H54 (cell line): ENCODE measurements around the gene BICD1.
A peak's percentile ranks its signal among the peaks of the same experiment; 100 is the strongest.
"Not testable (repeated sequence)": the region's sequence is repeated elsewhere in the genome, so short reads cannot be mapped to it uniquely, and the experiment has no call there.

ENCODE experiments used
- DNase-seq: peaks from one replicate; pipeline ENCODE4 v3.0.0; 2011; ENCODE audit warnings: low spot score, mixed read lengths; ENCODE audit not compliant: insufficient read length
- FAIRE-seq: peaks from 3 replicates; lab custom pipeline; 2011; peaks lifted over from hg19 to GRCh38; lab: Jason Lieb, UNC
- POLR2A ChIP-seq: IDR thresholded peaks from 2 replicates; pipeline ENCODE4 v1.6.1; 2011; ENCODE audit warnings: low read depth, mild to moderate bottlenecking, low read length

The BICD1 gene

GRCh38 chr12:32265951-32266350, 159.3 kb downstream of the BICD1 start:
- TF ChIP-seq POLR2A: no peak
- DNase-seq: no peak
- FAIRE-seq: no peak

DNA sequence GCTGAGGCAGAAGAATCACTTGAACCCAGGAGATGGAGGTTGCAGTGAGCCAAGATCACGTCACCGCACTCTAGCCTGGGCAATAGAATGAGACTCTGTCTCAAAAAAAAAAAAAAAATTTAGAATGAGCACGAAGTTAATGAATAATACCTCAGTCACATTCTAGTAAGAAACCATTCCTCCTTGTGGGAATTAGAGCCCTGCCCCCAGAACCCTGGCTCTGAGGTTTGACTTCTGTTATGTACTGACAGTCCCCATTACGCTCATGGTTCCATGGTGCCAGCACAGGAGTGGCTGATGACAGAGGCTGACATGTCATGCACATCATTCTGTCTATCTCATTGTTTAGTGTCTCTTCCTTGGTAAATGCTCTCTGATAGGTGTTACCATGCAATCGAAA, 160.1 kb downstream of the BICD1 start:
- FAIRE-seq (no peak), DNase-seq (no peak)
- TF ChIP-seq POLR2A: no peak

DNA sequence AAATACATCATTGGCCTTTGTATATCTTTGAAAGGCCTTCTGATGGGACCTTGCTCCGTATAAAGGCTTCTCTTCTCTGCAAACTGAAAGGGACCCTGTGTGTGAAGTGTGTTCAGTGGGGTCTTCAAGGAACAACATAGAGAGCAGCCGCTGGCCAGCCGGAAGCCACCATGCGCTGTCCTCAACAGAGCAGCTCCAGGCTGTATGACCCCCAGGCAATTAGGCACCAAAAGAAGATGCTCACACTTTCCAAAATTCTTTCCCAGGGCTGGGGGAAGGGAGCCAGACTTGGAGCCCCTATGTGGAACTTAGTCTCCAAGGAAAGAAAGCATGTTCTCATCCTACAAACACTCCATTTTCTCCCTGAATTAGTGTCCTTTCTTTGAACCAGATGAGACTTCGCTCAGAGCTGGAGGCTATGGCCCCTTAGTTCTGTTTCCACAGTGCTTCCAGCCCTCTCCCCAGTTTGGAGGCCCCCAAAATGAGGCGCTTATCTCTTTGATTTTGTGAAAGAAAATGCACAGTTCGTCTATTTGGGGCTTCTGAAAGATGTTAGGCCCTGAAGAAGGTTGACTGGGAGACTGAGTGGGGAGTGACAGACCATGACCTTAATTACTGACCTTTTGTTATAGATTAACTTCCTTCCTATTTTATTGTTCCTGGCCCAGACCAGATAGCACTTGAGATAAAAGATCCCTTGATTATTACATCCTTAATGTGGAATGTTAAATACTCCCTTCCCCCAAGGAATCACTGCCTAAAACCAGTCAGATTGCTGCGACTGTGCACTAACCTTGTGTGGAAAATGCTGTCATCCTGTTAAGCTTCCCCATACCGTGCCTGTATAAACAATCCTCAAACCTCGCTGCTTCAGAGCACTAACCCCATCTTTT, 164.4 kb downstream of the BICD1 start:
- DNase-seq: no peak
- no peak for FAIRE-seq

DNA sequence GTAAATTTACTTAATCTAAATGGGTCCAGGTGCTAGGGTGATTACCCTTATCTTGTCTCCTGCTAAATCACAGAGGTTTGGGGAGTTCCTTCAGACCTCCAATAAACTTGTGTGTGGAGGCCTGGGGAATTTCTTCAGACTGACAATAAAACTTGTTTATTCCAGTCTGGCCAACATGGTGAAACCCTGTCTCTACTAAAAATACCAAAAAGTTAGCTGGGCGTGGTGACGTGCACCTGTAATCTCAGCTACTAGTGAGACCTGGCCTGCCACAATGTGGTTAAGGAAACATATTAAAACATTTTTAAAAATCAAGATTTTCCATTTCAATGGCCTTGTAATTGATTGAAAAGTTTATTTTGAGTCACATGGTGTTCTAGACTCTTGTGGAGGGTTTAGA, 165.8 kb downstream of the BICD1 start:
- TF ChIP-seq POLR2A: no peak
- FAIRE-seq: no peak
- no peak for DNase-seq

More for the DNA sequence above, 164.4 kb downstream of the BICD1 start:
- TF ChIP-seq POLR2A: no peak

- FAIRE-seq: peak; percentile 53
- no peak for TF ChIP-seq POLR2A
- no peak for DNase-seq
Observed at GRCh38 chr12:32273063-32273522, 166.4 kb downstream of the BICD1 start.

- no peak for FAIRE-seq
- no peak for TF ChIP-seq POLR2A
- DNase-seq: no peak
Observed at GRCh38 chr12:32273712-32274111, 167.1 kb downstream of the BICD1 start.

DNA sequence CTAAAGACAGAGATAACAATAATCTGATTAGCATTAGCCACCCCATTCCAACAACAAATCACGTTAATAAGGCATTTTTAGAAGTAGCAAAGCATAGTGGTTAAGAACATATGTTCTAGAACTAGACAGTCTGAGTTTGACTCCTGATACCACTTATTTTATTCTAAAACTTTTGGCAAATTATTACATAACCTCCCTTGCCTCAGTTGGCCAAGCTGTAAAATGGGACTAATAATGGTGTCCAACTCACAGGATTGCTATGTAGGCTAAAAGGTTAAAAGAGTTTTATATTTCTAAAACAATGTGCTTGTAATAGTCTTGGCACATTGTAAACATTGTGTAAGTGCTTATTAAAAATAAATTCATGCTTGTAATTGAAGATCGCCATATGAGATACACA, 168.0 kb downstream of the BICD1 start:
- DNase-seq: no peak
- TF ChIP-seq POLR2A: no peak
- FAIRE-seq: no peak

DNA sequence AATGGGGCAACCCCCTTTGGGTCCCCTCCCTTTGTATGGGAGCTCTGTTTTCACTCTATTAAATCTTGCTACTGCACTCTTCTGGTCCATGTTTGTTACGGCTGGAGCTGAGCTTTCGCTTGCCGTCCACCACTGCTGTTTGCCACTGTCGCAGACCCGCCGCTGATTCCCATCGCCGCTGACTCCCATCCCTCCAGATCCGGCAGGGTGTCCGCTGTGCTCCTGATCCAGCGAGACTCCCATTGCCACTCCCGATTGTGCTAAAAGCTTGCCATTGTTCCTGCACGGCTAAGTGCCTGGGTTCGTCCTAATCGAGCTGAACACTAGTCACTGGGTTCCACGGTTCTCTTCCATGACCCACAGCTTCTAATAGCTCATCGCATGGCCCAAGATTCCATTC, 168.9 kb downstream of the BICD1 start:
- not testable (repeated sequence) for DNase-seq, FAIRE-seq

DNA sequence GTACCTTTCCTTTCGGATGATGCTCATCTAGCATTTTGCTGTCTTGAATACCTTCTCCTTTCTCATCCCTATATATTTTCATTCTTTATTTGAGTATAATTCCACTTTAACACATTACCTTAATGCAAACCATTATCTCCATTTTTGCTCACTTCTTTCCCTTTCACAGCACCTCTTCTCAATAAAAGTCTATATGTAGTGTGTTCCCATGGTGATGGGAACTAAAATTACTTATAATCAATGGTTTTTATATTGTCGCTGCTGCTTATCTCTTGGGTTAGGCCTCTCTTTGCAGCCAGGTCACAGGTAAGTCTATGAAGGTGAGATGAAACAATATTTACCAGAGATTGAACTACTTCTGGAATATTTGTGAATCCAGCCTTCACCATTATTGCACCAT, 171.1 kb downstream of the BICD1 start:
- FAIRE-seq: no peak
- no peak for TF ChIP-seq POLR2A
- no peak for DNase-seq

DNA sequence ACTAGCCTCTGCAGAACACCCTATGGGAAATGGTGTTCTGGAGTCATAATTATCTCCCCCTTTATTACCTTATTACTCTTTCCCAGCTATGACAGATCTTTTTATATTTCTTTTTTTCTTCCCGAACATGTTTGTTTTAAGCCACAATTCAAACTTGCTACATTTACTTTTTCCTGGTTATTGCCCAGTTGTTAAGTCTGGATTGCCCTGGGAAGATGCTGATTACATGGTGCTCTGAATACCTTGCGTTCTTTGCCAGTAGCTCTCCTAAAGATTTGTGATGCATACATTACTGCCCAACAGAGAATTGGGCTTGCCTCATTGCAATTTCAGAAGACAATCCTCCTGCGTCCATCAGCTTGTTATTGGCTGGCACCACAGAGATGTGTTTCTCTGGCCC, 174.5 kb downstream of the BICD1 start:
- no peak for TF ChIP-seq POLR2A
- DNase-seq (no peak), FAIRE-seq (no peak)

DNA sequence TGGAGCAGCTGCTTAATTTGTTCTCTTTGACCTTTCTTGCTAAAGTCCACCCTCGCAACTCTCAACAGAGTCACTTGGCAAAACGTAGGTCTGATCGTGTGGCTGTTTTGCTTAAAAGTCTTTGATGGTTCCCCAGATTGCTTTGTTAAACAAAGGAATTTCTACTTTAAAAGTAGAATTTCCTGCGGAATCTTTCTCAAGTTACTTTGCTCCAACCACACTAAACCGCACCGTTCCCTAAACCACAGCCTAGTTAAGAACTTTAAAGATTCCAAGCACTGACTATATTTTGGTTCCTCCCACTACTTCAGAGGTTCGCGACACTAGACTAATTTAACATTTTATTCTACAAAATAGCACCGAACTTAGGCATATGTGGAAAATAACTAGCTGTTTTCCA, 177.9 kb downstream of the BICD1 start:
- TF ChIP-seq POLR2A: no peak
- DNase-seq (no peak), FAIRE-seq (no peak)

GRCh38 chr12:32285021-32285420, 178.4 kb downstream of the BICD1 start:
- no peak for TF ChIP-seq POLR2A
- DNase-seq (no peak), FAIRE-seq (no peak)

GRCh38 chr12:32285489-32285888, 178.8 kb downstream of the BICD1 start:
- no peak for FAIRE-seq

GRCh38 chr12:32290411-32290810, 183.8 kb downstream of the BICD1 start:
- DNase-seq (no peak), FAIRE-seq (peak; percentile 23)
- TF ChIP-seq POLR2A: no peak

More at GRCh38 chr12:32285489-32285888, 178.8 kb downstream of the BICD1 start:
- no peak for TF ChIP-seq POLR2A
- DNase-seq: no peak

DNA sequence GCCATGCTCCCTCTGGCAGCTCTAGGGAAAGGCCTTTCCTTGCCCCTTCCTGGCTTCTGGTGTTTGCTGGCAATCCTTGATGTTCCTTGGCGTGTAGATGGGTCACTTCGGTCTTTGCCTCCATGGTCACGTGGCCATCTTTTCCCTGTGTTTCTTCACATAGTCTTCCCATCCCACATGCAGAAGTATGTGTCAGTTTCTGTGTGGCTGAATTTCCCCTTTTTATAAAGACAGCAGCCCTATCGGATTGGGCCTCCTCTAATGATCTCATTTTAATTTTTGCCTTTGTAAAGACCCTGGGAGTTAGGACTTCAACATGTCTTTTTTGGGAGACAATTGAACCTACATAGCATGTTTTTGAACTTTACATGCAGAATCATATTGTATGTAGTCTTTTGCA, 185.5 kb downstream of the BICD1 start:
- FAIRE-seq (no peak), DNase-seq (no peak)
- no peak for TF ChIP-seq POLR2A
